Omental fat pad (tissue), 4 donors: ENCODE results near the gene CUL7. TPM values are rescaled to one million over a fixed set of nuclear protein-coding genes. Genes with fewer than 3 reads are reported as not detected.
"Not testable (repeated sequence)": the region's sequence is repeated elsewhere in the genome, so short reads cannot be mapped to it uniquely, and the experiment has no call there.

ENCODE experiments used
- ATAC-seq: fragments of 150-250 bp; one replicate; pipeline ENCODE4 v1.9.1; 2016; ENCODE audit warnings: mild to moderate bottlenecking, moderate library complexity; ENCODE audit not compliant: low FRiP score
- DNase-seq: peaks from one replicate; pipeline ENCODE4 v3.0.0-alpha.2; 2019; ENCODE audit warnings: low spot score
- CTCF ChIP-seq, 3 donors: fragments of 450-650 bp; IDR thresholded peaks; one replicate each; pipeline ENCODE4 v1.5.1; 2016 to 2017; ENCODE audit warnings: antibody characterized with exemption in 3 of 3, mild to moderate bottlenecking in 3 of 3, moderate library complexity in 2 of 3
- total RNA-seq, 4 donors: library from RNA; depleted of rRNA; stranded (reverse); fragments of >200 nt; gene quantifications; one replicate each; pipeline ENCODE4 v1.1.0, GENCODE V29; 2016

CUL7 gene
- total RNA-seq, 4 donors from 2014 or later, result 10.1 to 17.3 (median 14.3) TPM

- no peak for ATAC-seq
- no peak for TF ChIP-seq CTCF (IDR thresholded peaks at IDR 0.05)
- DNase-seq, result no peak
Observed at GRCh38 chr6:43011207-43011606, 42.4 kb downstream of the CUL7 start.

- ATAC-seq (no peak), DNase-seq (no peak)
- no peak for TF ChIP-seq CTCF (IDR thresholded peaks at IDR 0.05)
Observed at GRCh38 chr6:43009124-43009523, 44.5 kb downstream of the CUL7 start.

GRCh38 chr6:43007126-43007525 is 46.5 kb downstream of the CUL7 start:
- TF ChIP-seq CTCF (IDR thresholded peaks at IDR 0.05), result no peak
- ATAC-seq, result no peak
- no peak for DNase-seq

- ATAC-seq (no peak), DNase-seq (no peak)
- TF ChIP-seq CTCF (IDR thresholded peaks at IDR 0.05), result no peak
Observed at GRCh38 chr6:43006251-43006650, 47.4 kb downstream of the CUL7 start.

GRCh38 chr6:43005844-43006243 is 47.8 kb downstream of the CUL7 start:
- TF ChIP-seq CTCF (IDR thresholded peaks at IDR 0.05), result no peak
- ATAC-seq (no peak), DNase-seq (no peak)

- DNase-seq (no peak), ATAC-seq (no peak)
- no peak for TF ChIP-seq CTCF (IDR thresholded peaks at IDR 0.05)
Observed at GRCh38 chr6:43001843-43002242, 51.8 kb downstream of the CUL7 start.

GRCh38 chr6:42998205-42998604 is 55.4 kb downstream of the CUL7 start:
- ATAC-seq, DNase-seq: not testable (repeated sequence)

GRCh38 chr6:42996513-42996912 is 57.1 kb downstream of the CUL7 start:
- no peak for ATAC-seq
- no peak for TF ChIP-seq CTCF (IDR thresholded peaks at IDR 0.05)
- DNase-seq, result no peak
